GM11168 (cell line): ENCODE data around the gene SLC66A2.

Experiments
- in situ Hi-C: fragments of 300-500 bp; cut with MboI; formaldehyde crosslinking; loops from one replicate; pipeline ENCODE4 v1.12.0; 2022; ENCODE audit warnings: low sequenced_read_pairs; ENCODE audit not compliant: unreplicated experiment

Gene SLC66A2

DNA sequence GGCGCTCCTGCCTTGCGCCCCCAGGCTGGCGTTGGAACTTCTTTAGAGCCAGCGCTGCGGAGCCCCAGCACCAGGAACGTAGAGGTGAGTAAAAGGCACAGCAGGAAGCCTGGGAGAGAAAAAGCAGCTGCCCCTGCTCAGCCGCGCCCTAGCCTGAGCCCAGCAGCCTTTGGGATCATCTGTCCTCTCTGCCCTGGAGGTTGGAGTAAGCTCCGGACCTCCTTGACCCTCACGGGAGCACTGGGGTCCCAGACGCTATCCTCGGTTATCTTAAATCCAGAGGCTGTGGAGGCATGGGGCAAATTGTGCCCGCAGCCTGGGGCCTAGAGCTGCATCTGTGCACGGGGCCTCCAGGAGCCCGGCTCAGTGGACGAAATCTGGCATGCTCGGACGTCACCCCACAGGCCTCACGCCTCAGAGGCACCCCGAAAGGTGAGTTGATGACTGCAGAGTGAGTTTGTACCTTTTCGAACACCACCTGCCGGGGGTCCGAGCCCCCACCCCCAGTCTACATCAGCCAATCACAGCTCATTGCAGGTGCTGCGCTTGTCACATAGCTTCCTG, 1.6 kb upstream of the SLC66A2 start:
- in situ Hi-C loops, result no loop called here

DNA sequence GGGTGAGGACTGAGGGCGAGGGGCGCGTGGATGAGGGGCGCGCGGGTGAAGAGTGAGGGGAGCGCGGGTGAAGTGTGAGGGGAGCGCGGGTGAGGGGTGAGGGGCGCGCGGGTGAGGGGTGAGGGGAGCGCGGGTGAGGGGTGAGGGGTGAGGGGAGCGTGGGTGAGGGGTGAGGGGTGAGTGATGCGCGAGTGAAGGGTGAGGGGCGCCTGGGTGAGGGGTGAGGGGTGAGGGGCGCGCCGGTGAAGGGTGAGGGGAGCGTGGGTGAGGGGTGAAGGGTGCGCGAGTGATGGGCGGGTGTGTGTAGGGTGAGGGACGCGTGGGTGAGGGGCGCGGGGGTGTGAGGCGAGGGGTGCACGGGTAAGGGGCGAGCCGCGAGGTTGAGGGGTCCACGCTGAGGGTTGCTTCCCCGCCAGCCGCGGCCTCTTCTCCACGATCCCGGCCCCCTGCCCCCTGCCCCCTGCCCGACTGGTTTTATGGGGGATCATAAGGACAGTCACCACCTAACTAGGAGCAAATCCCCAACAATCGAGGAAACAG, 1.1 kb upstream of the SLC66A2 start:
- in situ Hi-C loops, result no loop called here

DNA sequence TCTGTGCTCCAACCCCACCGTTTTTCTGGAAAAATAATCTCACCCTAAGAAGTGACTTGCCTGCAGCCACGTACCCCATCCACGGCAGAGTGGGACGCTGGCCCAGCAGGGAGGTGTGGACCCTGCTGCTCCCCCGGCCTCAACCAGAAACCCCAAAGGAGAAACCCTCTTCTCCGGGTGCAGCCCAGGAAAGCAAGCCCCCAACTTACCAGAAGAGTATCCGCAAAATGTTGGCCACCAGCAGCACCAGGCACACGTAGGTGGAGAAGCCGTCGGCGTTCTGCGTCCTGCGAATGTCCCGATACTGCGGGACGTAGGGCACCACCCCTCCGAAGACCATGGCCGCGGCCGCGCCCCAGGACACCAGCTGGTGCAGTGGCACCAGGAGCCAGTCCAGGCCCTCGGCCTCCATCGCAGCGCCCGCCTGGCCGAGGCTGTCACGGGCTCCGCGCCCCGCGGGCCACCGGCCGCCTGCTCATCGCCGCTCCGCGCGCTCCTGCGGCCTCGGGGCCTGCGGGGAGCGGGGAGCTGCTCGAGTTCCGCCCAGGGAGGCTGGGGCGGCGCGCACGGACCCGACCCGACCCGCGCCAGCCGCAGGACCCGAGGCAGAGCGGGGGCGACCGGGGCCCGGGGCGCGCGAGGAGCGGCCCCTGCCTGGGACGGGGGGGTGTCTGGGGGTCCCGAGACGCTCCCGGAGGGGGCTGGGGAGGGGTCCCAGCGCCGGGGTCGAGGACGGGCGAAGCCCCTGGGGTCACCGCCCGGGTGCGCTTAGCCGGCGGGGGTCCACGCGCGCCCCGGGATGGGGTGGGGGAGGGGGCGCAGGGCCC, 725 bp downstream of the SLC66A2 start:
- in situ Hi-C loops, result no loop called here

DNA sequence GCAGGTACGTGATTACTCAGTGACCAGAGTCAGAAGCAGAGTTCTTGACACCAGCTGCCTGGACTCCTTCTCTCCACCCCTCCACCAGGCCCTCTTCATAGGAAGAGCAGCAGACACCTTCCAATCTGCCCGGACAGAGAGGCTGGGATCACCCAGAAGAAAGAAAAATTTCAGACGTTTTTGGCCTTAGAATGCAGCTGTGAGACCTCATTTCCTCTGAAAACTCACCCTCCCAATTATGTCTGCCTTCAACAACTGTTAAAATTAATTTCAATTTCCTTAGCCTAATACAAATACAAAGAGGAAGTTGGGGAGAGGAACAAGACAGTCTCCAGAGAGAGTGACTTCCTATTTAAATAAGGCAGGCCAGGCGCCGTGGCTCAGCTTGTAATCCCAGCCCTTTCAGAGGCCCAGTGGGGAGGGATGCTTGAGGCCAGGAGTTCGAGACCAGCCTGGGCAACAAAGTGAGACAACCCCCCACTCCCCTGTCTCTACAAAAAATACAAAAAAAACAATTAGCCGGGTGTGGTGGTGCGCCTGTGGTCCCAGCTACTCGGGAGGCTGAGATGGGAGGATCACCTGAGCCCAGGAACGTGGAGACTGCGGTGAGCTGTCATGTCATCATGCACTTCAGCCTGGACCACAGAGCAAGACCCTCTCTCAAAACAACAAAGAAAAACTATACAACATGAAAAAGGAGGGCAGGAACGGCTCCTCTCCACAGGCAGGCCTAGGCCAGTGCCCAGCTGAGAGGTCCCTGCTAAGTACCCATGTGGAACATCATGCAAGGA, 1.6 kb downstream of the SLC66A2 start:
- in situ Hi-C loops, result no loop called here

DNA sequence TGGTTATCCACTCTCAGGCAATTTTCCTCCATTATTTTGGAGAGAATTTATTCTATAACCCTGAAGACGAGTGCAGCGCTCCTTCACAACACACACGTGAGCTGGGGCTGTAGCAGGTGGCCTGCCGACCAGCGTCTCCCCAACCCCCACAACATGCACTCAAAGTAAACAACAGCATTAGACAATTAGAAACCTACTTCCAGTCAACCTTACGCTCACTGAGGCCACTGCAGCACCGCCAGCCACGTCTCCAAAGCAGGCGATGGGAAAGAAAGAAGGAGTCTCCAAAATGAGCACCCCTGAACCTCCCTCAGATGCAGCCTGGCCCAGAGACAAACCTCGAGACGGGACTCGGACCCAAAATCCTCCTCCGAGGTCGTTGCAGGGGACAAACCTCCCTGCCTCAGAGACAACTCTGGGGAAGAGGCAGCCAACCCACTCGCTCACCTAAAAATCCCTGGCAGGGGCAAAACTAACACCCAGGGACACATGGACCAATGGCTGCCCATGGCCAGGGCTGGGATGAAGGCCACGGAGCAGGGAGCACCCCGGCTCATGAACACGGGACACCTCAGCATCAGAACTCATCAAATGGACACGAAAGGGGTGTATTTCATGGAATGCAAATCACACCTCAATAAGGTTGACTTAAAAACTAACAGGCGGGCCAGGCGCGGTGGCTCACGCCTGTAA, 2.6 kb downstream of the SLC66A2 start:
- in situ Hi-C loops, result no loop called here

DNA sequence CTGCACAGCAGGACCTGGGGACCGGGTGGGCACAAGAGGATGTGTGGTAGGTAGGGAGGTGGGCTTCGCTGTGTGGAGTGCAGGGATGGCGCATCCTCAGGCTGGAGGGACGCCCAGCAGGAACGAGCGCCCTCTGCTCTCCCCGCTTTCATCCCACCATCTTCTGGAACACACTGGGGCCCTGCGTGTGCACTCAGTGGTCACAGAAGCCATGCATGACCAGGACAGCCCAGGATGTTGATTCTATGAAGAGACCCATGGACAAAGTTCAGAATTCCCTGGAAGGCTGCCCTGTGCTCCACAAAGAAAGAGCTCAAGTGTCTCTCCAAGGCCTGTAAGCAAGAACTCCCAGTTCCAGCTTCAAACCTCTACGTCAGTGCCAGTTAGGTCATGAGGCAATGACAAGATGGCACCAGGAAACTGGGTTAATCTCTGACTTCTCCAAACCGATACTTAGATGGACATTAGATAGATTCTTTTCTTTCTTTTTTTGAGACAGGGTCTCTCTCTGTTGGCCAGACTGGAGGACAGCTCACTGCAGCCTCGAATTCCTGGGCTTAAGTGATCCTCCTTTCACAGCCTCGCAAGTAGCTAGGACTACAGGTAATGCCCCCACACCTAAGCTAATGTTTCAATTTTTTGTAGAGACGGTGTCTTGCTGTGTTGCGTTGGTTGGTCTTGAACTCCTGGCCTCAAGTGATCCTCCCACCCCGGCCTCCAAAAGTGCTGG, 3.4 kb downstream of the SLC66A2 start:
- in situ Hi-C loops, result no loop called here

DNA sequence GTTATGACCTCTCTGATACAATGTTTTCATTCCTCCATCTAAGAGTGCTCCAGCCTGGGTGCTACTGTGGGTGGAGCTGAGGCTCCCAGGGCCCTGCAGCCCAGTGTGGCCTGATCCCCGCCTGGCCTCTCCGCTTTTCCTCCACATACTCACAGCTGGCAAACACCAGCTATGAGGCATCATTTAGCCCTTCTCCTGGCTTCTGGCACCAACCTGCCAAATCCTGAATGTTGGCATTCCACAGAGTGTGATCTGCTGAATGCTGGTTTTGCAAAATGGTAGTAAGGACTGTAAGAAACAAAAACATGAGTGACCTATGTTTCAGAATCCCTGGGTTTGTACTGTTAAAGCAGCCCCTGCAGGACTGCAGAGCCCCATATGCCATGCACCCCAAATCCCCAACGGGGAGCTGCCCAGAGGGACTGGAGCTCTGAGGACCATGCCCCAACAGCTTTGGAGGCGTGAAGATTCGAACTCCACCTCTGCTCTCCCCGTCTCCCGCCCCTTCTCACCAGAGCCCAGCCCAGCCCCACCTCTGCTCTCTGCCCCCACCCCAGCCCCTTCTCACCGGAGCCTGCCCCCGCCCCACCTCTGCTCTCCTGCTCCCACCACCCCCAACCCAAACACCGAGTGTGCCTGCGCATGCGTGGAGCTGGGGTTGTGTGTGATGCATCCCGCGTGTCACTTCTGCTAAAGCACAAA, 4.2 kb downstream of the SLC66A2 start:
- in situ Hi-C loops, result no loop called here

DNA sequence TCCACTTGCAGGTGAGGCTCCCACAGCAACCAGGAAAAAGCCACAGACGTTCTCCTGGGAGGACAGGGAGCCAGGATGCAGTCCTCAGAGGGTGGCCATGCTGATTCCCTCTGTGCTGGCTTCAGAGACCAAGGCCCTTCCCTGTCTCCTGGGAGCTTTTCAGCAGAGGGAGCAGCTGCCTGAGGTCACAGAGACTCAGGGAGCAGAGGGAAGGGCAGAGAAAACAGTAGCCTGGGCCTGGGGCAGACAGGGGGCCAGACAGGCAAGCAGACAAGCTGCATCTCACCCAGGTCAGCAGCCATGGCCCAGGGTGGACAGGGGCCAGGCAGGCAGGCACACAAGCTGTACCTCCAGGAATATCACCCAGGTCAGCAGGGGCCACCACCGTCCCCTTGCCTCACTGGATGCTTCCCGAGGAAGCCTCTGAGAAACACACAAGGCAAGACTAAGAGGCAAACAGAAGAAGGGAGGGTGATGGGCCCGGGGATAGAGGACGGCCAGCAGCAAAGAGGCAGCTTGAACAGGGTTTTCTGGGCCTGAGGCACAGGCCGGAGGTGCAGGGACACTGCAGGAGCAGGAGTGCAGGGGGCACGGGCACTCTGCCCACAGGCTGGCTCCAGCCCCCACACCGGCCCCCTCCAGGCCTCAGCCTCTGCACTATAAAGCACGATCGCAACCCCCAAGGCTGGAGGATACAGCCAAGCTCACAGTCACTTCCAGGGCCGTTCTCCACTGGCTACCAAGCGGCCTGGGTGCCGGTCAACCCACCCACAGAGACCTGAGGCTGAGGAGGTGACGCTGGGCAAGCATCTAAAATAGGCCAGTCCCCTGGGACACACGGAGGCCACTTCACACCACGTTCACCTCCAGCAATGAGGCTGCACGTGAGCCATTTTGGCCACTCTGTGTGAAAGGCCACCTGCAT, 6.1 kb downstream of the SLC66A2 start:
- in situ Hi-C loops, result no loop called here

DNA sequence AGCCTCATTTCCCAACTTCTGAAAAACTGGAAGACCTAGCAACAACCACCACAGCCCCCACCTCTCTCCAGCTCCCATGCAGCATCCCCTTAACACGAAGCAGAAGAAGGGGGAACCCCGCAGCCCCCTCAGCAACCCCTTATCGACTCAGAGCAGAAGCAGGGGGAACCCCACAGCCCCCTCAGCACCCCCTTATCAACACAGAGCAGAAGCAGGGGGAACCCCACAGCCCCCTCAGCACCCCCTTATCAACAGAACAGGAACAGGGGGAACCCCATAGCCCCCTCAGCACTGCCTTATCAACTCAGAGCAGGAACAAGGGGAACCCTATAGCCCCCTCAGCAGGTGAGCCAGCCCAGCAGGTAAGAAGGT, 6.7 kb downstream of the SLC66A2 start:
- in situ Hi-C loops, result no loop called here

DNA sequence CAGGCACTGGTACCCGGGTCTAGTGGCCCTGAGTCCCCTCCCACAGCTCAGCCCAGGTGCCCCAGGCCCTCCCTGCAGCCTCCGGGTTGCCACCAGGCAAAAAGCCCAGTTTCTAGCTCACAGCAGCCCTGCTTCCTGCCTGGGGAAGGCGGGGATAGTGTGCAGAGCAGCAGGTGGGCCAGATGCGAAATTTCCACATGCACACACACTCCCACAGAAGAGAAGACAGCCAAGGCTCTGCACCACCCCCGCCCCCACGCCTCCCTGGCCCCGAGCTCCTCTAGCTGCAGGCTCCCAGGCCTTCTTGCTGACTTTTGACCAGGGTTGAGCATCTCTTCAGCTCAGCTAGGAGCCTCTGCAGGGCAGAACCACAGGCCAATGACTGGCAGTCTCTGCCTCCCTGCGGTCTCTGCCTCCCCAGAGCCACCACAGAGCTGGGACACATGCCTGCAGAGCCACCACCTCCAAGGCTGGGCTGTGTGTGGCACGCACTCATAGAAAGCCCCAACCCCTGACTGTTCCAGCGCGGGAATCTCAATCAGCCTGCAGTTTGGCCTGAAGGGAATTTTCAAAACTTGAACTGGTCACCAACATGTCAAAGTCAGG, 7.2 kb downstream of the SLC66A2 start:
- in situ Hi-C loops, result no loop called here

DNA sequence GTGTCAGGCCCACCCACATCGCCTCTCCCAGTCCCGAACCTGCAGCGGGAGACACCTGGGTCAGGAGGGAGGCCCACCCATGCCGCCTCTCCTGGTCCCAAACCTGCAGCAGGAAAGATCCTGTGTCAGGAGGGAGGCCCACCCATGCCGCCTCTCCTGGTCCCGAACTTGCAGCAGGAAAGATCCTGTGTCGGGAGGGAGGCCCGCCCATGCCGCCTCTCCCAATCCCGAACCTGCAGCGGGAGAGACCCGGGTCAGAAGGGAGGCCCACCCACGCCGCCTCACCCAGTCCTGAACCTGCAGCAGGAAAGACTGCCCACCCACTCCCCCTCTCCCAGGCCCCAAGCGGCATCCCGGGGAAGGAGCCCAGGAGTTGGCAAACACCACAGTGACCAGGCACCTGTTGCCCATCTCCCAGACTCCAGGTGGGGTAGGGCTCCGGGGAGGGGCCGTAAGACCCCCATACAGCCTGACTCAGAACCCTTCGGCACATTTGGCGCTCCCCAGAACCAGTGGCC, 7.8 kb downstream of the SLC66A2 start:
- in situ Hi-C loops, result no loop called here

DNA sequence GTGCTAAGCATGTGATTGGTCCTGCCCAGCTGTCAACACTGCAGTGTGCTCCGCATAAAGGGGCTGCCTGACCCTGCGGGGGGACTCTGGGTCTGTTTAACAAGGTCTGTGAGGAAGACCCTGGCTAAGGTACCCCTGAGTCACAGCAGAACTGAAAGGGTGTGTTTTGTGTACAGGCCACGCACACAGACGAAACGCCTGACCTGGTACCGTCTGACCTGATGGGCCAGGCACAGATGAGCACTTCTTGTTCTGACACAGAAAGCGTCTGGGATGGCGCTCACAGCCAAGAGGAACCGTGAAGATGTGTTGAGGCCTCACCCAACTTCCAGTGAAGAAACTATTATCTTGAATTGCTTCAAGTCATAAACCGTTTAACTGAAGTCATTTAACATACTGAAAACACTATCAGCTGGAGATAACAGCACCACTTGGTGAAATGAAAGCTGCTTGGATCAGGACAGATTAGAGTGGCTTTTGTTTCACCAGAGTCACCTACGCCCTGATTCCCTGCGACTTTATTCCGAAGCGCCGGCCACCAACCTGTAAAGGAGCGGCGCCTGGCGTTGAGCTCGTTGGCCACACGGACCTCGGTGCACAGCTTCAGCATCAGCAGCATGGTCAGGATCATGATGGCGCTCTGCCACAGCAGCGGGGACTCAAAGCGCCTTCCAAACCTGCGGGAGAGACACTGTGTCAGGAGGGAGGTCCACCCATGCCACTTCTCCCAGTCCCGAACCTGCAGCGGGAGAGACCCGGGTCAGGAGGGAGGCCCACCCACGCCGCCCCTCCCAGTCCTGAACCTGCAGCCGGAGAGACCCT, 8.5 kb downstream of the SLC66A2 start:
- in situ Hi-C loops, result no loop called here

DNA sequence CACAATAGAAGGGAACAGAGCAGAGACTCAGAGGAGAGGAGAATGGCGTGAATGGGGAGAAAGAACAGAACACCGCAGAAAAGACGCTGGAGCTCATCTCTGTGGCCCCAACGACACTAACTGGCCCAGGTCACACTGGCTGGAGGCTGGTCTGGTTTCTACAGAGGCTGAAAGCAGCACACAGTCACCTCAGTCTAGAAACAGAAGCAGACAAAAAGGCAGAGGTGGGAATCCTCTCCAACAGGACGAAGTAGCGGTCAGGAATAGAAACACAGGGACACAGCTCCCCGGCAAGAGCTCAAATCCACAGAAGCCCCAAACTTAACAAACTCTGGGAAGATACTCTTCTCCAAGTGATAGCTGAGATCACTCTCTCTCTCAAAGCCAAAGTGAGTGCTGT, 9.2 kb downstream of the SLC66A2 start:
- in situ Hi-C loops, result no loop called here

DNA sequence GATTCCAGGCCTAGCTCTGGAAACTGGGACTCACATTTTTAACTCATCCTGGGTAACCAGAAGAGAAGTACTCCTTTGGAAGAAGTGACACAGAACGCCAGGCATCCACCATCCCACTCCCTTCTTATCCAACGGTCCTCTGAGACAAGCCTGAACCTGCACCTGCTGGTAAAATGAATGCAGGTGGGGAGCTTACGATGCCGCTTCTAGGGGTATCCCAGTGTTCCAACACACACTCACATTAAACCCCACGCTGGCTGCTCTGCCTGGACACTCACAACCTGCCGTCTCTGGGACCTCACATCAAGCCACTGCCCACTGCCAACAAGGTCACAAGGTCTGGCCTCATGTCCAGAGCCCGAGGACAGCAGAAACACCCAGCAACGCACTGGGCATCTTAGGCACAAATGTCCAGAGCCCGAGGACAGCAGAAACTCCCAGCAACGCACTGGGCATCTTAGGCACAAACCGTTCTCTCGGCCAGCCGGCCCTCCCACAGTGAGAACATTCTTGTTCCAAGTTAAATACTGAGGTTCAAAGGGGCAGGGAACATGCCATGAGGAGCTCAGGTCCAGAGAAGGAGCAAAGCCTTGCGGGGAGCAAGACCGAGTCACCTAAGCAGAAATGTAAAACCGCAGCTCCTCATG, 9.9 kb downstream of the SLC66A2 start:
- in situ Hi-C loops, result no loop called here

DNA sequence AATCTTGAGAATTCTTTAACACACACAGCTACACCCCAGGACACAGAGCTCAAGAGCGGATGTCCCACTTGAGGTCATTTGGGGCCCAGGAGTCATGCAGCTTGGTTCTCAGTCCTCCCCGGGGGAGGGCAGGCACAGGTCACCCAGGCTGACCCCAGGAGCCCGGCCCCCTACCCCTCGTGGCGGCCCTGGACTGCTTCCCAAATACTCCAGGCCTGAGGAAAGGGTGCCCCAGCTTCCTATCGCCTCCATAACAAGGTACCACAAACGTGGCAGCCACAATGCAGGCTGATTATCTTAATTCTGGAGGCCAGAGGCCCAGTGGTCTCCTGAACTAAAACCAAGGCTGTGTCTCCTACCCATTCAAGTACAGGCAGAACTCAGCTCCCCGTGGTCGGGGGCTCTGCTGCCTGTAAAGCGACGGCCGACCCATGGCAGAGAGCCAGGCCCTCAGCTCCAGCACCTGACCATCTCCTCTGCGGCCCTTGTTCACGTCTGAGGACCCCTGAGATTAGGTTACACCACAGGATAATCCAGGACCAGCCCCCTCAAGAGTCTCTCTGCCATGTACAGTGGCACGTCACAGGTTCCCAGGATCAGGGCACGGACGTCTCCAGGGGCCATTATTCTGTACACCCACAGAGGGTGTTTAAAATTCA, 10.5 kb downstream of the SLC66A2 start:
- in situ Hi-C loops, result no loop called here
